Neural crest cell (in vitro differentiated cells): ENCODE measurements around the gene CGAS. TPM values are rescaled to one million over a fixed set of nuclear protein-coding genes. Genes with fewer than 3 reads are reported as not detected.
A peak's percentile ranks its signal among the peaks of the same experiment; 100 is the strongest.
"Not testable (repeated sequence)": the region's sequence is repeated elsewhere in the genome, so short reads cannot be mapped to it uniquely, and the experiment has no call there.

Experiments used
- DNase-seq: peaks from one replicate; pipeline ENCODE4 v3.0.0; 2021; ENCODE audit warnings: low read depth, mixed read lengths, low spot score
- H3K27ac Mint-ChIP-seq: one replicate; pipeline ENCODE4 v1.8.0; 2021; ENCODE audit warnings: mild to moderate bottlenecking, mixed read lengths; ENCODE audit not compliant: unreplicated experiment
- H3K27me3 Mint-ChIP-seq: 2 replicates; pipeline ENCODE4 v1.8.0; 2021; ENCODE audit warnings: low read depth, mild to moderate bottlenecking, mixed read lengths
- H3K36me3 Mint-ChIP-seq: 2 replicates; pipeline ENCODE4 v1.8.0; 2021; ENCODE audit warnings: low read depth, mild to moderate bottlenecking, mixed read lengths
- H3K4me1 Mint-ChIP-seq: 2 replicates; pipeline ENCODE4 v1.8.0; 2021; ENCODE audit warnings: mixed read lengths
- H3K4me3 Mint-ChIP-seq: one replicate; pipeline ENCODE4 v1.8.0; 2021; ENCODE audit warnings: mild to moderate bottlenecking, mixed read lengths
- H3K9me3 Mint-ChIP-seq: 2 replicates; pipeline ENCODE4 v1.8.0; 2021; ENCODE audit warnings: mixed read lengths
- total RNA-seq: library from RNA; stranded (reverse); gene quantifications from 2 replicates; pipeline ENCODE4 v1.2.1, GENCODE V29; 2021
- TF ChIP-seq, protein P1 (sequence below): fragments of 200-600 bp; sonication (generic); conservative IDR thresholded peaks from 2 replicates; pipeline ENCODE4 v1.5.0; 2021; ENCODE audit warnings: antibody characterized with exemption, mild to moderate bottlenecking

CGAS gene
- total RNA-seq, 1 donor from 2014 or later, result 0.63 TPM

DNA sequence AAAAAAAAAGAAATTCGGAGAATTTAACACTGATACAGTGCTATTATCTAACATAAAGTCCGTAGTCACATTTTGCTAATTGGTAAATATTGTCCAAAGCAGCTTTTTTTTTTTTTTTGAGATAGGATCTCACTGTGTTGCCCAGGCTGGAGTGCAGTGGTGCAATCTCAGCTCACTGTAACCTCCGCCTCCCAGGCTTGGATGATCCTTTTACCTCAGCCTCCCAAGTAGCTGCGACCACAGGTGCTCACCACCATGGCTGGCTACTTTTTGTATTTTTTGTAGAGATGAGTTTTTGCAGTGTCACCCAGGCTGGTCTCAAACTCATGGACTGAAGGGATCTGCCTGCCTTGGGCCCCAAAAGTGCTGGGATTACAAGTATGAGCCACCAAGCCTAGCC lies 25.3 kb upstream of the CGAS start:
- TF ChIP-seq, protein P1, sequence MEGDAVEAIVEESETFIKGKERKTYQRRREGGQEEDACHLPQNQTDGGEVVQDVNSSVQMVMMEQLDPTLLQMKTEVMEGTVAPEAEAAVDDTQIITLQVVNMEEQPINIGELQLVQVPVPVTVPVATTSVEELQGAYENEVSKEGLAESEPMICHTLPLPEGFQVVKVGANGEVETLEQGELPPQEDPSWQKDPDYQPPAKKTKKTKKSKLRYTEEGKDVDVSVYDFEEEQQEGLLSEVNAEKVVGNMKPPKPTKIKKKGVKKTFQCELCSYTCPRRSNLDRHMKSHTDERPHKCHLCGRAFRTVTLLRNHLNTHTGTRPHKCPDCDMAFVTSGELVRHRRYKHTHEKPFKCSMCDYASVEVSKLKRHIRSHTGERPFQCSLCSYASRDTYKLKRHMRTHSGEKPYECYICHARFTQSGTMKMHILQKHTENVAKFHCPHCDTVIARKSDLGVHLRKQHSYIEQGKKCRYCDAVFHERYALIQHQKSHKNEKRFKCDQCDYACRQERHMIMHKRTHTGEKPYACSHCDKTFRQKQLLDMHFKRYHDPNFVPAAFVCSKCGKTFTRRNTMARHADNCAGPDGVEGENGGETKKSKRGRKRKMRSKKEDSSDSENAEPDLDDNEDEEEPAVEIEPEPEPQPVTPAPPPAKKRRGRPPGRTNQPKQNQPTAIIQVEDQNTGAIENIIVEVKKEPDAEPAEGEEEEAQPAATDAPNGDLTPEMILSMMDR, result no peak
- Mint-ChIP-seq H3K27me3 (no peaks in the 10 kb centered on the region), H3K36me3 (peaks cover 11% of the 10 kb centered on the region), H3K9me3 (no peaks in the 10 kb centered on the region), H3K4me1 (no peaks in the 10 kb centered on the region), H3K27ac (no peak overlapping the region), H3K4me3 (no peak overlapping the region)
- DNase-seq, result no peak

DNA sequence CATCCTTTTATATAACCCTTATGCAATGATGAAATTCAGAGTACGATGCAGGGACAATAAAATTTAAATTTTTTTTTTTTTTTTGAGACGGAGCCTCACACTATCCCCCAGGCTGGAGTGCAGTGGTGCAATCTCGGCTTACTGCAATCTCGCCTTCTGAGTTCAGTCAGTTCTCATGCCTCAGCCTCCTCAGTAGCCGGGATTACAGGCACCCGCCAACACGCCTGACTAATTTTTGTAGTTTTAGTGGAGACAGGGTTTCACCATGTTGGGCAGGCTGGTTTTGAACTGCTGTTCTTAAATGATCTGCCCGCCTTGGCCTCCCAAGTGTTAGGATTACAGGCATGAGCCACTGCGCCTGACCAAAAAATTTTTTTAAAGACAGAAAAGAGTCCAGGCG lies 24.6 kb upstream of the CGAS start:
- DNase-seq, result no peak
- TF ChIP-seq, protein P1, result no peak
- Mint-ChIP-seq H3K4me3 (no peak overlapping the region), H3K27me3 (no peaks in the 10 kb centered on the region), H3K4me1 (no peaks in the 10 kb centered on the region), H3K36me3 (peaks cover 11% of the 10 kb centered on the region), H3K9me3 (no peaks in the 10 kb centered on the region), H3K27ac (no peak overlapping the region)

DNA sequence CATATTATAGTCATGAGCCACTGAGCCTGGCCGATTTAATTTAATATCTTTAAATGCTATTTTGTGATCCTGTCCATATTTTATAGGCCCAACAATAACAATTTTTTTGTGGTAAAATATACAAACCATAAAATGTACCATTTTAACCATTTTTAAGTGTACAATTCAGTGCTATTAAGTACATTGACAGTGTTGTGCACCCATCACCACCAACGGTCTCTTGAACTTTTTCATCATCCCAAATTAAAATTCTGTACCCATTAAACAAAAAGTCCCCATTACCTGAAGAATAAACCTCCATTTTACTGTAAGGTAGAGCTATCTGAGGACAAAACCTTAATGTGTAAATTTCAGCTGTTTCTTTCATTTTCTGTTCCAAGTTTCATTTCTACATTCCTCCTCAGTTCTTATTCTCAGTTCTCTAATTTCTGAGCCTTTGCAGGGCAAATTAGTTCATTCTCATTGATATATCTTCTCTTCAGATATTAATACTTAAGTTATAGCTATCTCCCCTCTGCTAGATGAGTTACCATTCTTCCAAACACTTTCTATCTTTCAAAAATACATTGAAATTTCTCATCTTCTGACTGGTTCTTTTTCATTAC lies 19.7 kb upstream of the CGAS start:
- TF ChIP-seq, protein P1, result no peak
- Mint-ChIP-seq H3K36me3 (peaks cover 6% of the 10 kb centered on the region), H3K4me1 (no peaks in the 10 kb centered on the region), H3K27me3 (no peaks in the 10 kb centered on the region), H3K9me3 (no peaks in the 10 kb centered on the region), H3K4me3 (no peak overlapping the region), H3K27ac (no peak overlapping the region)
- DNase-seq, result no peak

- peaks cover 26% of the 10 kb centered on the region for H3K4me1 Mint-ChIP-seq
- peak within 1 kb of the TSS; percentile 93 for H3K4me3 Mint-ChIP-seq
- H3K36me3 Mint-ChIP-seq, result peaks cover 4% of the 10 kb centered on the region
- no peaks in the 10 kb centered on the region for H3K27me3 Mint-ChIP-seq
- peak within 1 kb of the TSS; percentile 98 for H3K27ac Mint-ChIP-seq
- no peaks in the 10 kb centered on the region for H3K9me3 Mint-ChIP-seq
- DNase-seq, result peak; percentile 71
- TF ChIP-seq, protein P1, result no peak
Measured at GRCh38 chr6:73461537-73462350, 9.6 kb upstream of the CGAS start, which contains the start of gene MTO1. MTO1 (plus strand) TSS chr6:73461737; CDS start chr6:73461855, 118 bp downstream.

DNA sequence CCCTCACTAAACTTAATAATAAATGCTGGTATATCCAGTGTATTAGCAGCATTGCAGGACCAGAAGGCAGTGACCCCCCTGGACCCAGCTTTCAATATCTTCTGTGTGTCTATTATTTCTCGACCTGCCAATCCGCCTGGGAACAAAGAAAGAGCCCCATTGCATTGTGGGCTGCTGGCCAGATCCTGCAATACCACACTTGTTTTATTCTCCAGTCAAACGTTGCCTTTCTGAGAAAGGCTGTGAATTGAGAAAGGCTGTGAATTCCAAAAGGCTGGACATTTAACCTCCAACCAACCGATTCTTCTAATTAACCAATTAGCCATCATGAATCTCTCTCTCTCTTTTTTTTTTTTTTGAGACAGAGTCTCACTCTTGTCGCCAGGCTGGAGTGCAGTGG lies 8.0 kb upstream of the CGAS start:
- Mint-ChIP-seq H3K27ac (peak overlapping the region; percentile 97), H3K36me3 (peaks cover 4% of the 10 kb centered on the region), H3K4me1 (peaks cover 26% of the 10 kb centered on the region), H3K27me3 (no peaks in the 10 kb centered on the region), H3K9me3 (no peaks in the 10 kb centered on the region), H3K4me3 (peak overlapping the region; percentile 73)
- DNase-seq, result peak; percentile 20
- TF ChIP-seq, protein P1, result no peak

- not testable (repeated sequence) for H3K27me3 Mint-ChIP-seq, DNase-seq, H3K36me3 Mint-ChIP-seq, H3K9me3 Mint-ChIP-seq
- peaks cover 26% of the 10 kb centered on the region for H3K4me1 Mint-ChIP-seq
- H3K27ac Mint-ChIP-seq, result peak overlapping the region; percentile 87
- peak overlapping the region; percentile 73 for H3K4me3 Mint-ChIP-seq
Measured at GRCh38 chr6:73459474-73459873, 7.4 kb upstream of the CGAS start.
